Activated CD4-positive, alpha-beta T cell treated with anti-CD3 and anti-CD28 coated beads, Interleukin-2, amount 10 ng/mL, durations not matched to agents 24 days and 14 days (primary cell): ENCODE measurements around the gene JCHAIN. TPM values are rescaled to one million over a fixed set of nuclear protein-coding genes. Genes with fewer than 3 reads are reported as not detected.
"Not testable (repeated sequence)": the region's sequence is repeated elsewhere in the genome, so short reads cannot be mapped to it uniquely, and the experiment has no call there.

Source experiments
- DNase-seq: peaks from one replicate; pipeline ENCODE4 v3.0.0; 2022
- H3K27ac Mint-ChIP-seq: one replicate; pipeline ENCODE4 v1.8.0; 2022; ENCODE audit warnings: mild to moderate bottlenecking, mixed read lengths
- H3K27me3 Mint-ChIP-seq: one replicate; pipeline ENCODE4 v1.8.0; 2022; ENCODE audit warnings: mixed read lengths
- H3K36me3 Mint-ChIP-seq: one replicate; pipeline ENCODE4 v1.8.0; 2022; ENCODE audit warnings: low read depth, mild to moderate bottlenecking, mixed read lengths
- H3K4me1 Mint-ChIP-seq: one replicate; pipeline ENCODE4 v1.8.0; 2021; ENCODE audit warnings: mixed read lengths
- H3K4me3 Mint-ChIP-seq: one replicate; pipeline ENCODE4 v1.8.0; 2022; ENCODE audit warnings: mild to moderate bottlenecking, moderate library complexity, mixed read lengths
- H3K9me3 Mint-ChIP-seq: one replicate; pipeline ENCODE4 v1.8.0; 2021; ENCODE audit warnings: mixed read lengths
- intact Hi-C: fragments of 100-400 bp; cut with micrococcal nuclease; formaldehyde crosslinking; loops from one replicate; pipeline ENCODE4 v1.15.1; 2023
- total RNA-seq: library from RNA; stranded (reverse); gene quantifications from 2 replicates; pipeline ENCODE4 v1.2.3, GENCODE V29; 2022

JCHAIN gene
- total RNA-seq, 1 donor from 2014 or later: not detected

- H3K27me3 Mint-ChIP-seq: no peaks in the 10 kb centered on the region
- H3K4me1 Mint-ChIP-seq: peaks cover 24% of the 10 kb centered on the region
- H3K4me3 Mint-ChIP-seq: peak overlapping the region; percentile 87
- no peaks in the 10 kb centered on the region for H3K36me3 Mint-ChIP-seq
- H3K9me3 Mint-ChIP-seq: no peaks in the 10 kb centered on the region
- H3K27ac Mint-ChIP-seq: peak overlapping the region; percentile 91
- intact Hi-C loops: loop anchor here (10.0 kb wide), 1 partner anchor 220 kb away; no protein-coding TSS in a partner anchor
- peak; percentile 84 for DNase-seq
These were observed 38.1 kb upstream of the JCHAIN start for GRCh38 chr4:70704215-70704930.

- no peak for DNase-seq
- peak overlapping the region; percentile 87 for H3K4me3 Mint-ChIP-seq
- H3K36me3 Mint-ChIP-seq: no peaks in the 10 kb centered on the region
These were observed 37.4 kb upstream of the JCHAIN start for GRCh38 chr4:70703619-70704214.

GRCh38 chr4:70702592-70702991 is 36.3 kb upstream of the JCHAIN start:
- not testable (repeated sequence) for H3K9me3 Mint-ChIP-seq, H3K27ac Mint-ChIP-seq, H3K27me3 Mint-ChIP-seq, H3K4me3 Mint-ChIP-seq, DNase-seq, H3K36me3 Mint-ChIP-seq
- peaks cover 24% of the 10 kb centered on the region for H3K4me1 Mint-ChIP-seq
- intact Hi-C loops: loop anchor here (10.0 kb wide), 1 partner anchor 222 kb away; no protein-coding TSS in a partner anchor

More at GRCh38 chr4:70703619-70704214, 37.4 kb upstream of the JCHAIN start:
- intact Hi-C loops: loop anchor here (10.0 kb wide), 1 partner anchor 221 kb away; no protein-coding TSS in a partner anchor
- no peaks in the 10 kb centered on the region for H3K27me3 Mint-ChIP-seq
- H3K27ac Mint-ChIP-seq: peak overlapping the region; percentile 91
- H3K9me3 Mint-ChIP-seq: no peaks in the 10 kb centered on the region
- H3K4me1 Mint-ChIP-seq: peaks cover 24% of the 10 kb centered on the region

- no peak overlapping the region for H3K4me3 Mint-ChIP-seq
- intact Hi-C loops: loop anchor here (10.0 kb wide), 1 partner anchor 224 kb away; no protein-coding TSS in a partner anchor
These were observed 35.0 kb upstream of the JCHAIN start for GRCh38 chr4:70701271-70701670.

GRCh38 chr4:70700712-70701111 is 34.4 kb upstream of the JCHAIN start:
- no peaks in the 10 kb centered on the region for H3K27me3 Mint-ChIP-seq
- H3K36me3 Mint-ChIP-seq: no peaks in the 10 kb centered on the region
- intact Hi-C loops: loop anchor here (10.0 kb wide), 1 partner anchor 224 kb away; no protein-coding TSS in a partner anchor
- peaks cover 14% of the 10 kb centered on the region for H3K4me1 Mint-ChIP-seq
- no peak overlapping the region for H3K4me3 Mint-ChIP-seq
- no peak for DNase-seq
- no peaks in the 10 kb centered on the region for H3K9me3 Mint-ChIP-seq
- H3K27ac Mint-ChIP-seq: no peak overlapping the region

More at GRCh38 chr4:70701271-70701670, 35.0 kb upstream of the JCHAIN start:
- no peaks in the 10 kb centered on the region for H3K9me3 Mint-ChIP-seq
- H3K27ac Mint-ChIP-seq: no peak overlapping the region
- no peaks in the 10 kb centered on the region for H3K27me3 Mint-ChIP-seq
- no peaks in the 10 kb centered on the region for H3K36me3 Mint-ChIP-seq
- DNase-seq: no peak
- peaks cover 19% of the 10 kb centered on the region for H3K4me1 Mint-ChIP-seq

- H3K36me3 Mint-ChIP-seq, intact Hi-C loops, H3K4me1 Mint-ChIP-seq, DNase-seq, H3K9me3 Mint-ChIP-seq, H3K27ac Mint-ChIP-seq, H3K27me3 Mint-ChIP-seq, H3K4me3 Mint-ChIP-seq: not testable (repeated sequence)
These were observed 32.1 kb upstream of the JCHAIN start for GRCh38 chr4:70698435-70698834.

GRCh38 chr4:70694633-70695032 is 28.3 kb upstream of the JCHAIN start:
- H3K4me1 Mint-ChIP-seq: peaks cover 19% of the 10 kb centered on the region
- H3K27ac Mint-ChIP-seq, H3K4me3 Mint-ChIP-seq: not testable (repeated sequence)

GRCh38 chr4:70691661-70692060 is 25.4 kb upstream of the JCHAIN start:
- no peak for DNase-seq
- no peaks in the 10 kb centered on the region for H3K27me3 Mint-ChIP-seq
- peak overlapping the region; percentile 55 for H3K4me3 Mint-ChIP-seq
- H3K9me3 Mint-ChIP-seq: no peaks in the 10 kb centered on the region
- intact Hi-C loops: no loop called here
- H3K4me1 Mint-ChIP-seq: peaks cover 28% of the 10 kb centered on the region
- no peak overlapping the region for H3K27ac Mint-ChIP-seq
- H3K36me3 Mint-ChIP-seq: peaks cover 33% of the 10 kb centered on the region

More at GRCh38 chr4:70694633-70695032, 28.3 kb upstream of the JCHAIN start:
- H3K9me3 Mint-ChIP-seq, H3K27me3 Mint-ChIP-seq, DNase-seq, intact Hi-C loops: not testable (repeated sequence)
- peaks cover 20% of the 10 kb centered on the region for H3K36me3 Mint-ChIP-seq

- Mint-ChIP-seq H3K36me3 (peaks cover 33% of the 10 kb centered on the region), H3K27ac (peak overlapping the region; percentile 96), H3K9me3 (no peaks in the 10 kb centered on the region), H3K4me3 (peak overlapping the region; percentile 99), H3K4me1 (peaks cover 28% of the 10 kb centered on the region), H3K27me3 (peaks cover 1% of the 10 kb centered on the region)
- peak; percentile 73 for DNase-seq
- intact Hi-C loops: loop anchor here (1.0 to 10.0 kb wide), 11 partner anchors 16 to 496 kb away; partner anchors contain the start of genes DCK, GRSF1 and MOB1B
These were observed 22.5 kb upstream of the JCHAIN start for GRCh38 chr4:70688795-70689231.

- H3K9me3 Mint-ChIP-seq: no peaks in the 10 kb centered on the region
These were observed 21.8 kb upstream of the JCHAIN start, which contains the start of gene UTP3 for GRCh38 chr4:70687821-70688794. Gene UTP3 (plus strand): TSS chr4:70688532. CDS start chr4:70688678, 146 bp downstream.

GRCh38 chr4:70687392-70687791 is 21.1 kb upstream of the JCHAIN start:
- H3K4me3 Mint-ChIP-seq: peak overlapping the region; percentile 99
- H3K9me3 Mint-ChIP-seq: no peaks in the 10 kb centered on the region
- H3K4me1 Mint-ChIP-seq: peaks cover 28% of the 10 kb centered on the region
- H3K27ac Mint-ChIP-seq: peak overlapping the region; percentile 96
- peaks cover 31% of the 10 kb centered on the region for H3K36me3 Mint-ChIP-seq
- H3K27me3 Mint-ChIP-seq: peaks cover 1% of the 10 kb centered on the region
- DNase-seq: peak; percentile 66
- intact Hi-C loops: loop anchor here (5.0 to 10.0 kb wide), 2 partner anchors 35 to 497 kb away; no protein-coding TSS in a partner anchor

More at GRCh38 chr4:70687821-70688794, 21.8 kb upstream of the JCHAIN start, which contains the start of gene UTP3:
- peaks cover 1% of the 10 kb centered on the region for H3K27me3 Mint-ChIP-seq
- peak within 1 kb of the TSS; percentile 96 for H3K27ac Mint-ChIP-seq
- intact Hi-C loops: loop anchor here (1.0 to 10.0 kb wide), 11 partner anchors 17 to 497 kb away; partner anchors contain the start of genes DCK, GRSF1 and MOB1B
- peak; percentile 97 for DNase-seq
- H3K36me3 Mint-ChIP-seq: peaks cover 31% of the 10 kb centered on the region
- peaks cover 28% of the 10 kb centered on the region for H3K4me1 Mint-ChIP-seq
- peak within 1 kb of the TSS; percentile 99 for H3K4me3 Mint-ChIP-seq

GRCh38 chr4:70682142-70682541 is 15.8 kb upstream of the JCHAIN start:
- H3K27me3 Mint-ChIP-seq, H3K27ac Mint-ChIP-seq, H3K4me3 Mint-ChIP-seq, H3K9me3 Mint-ChIP-seq, H3K36me3 Mint-ChIP-seq, DNase-seq: not testable (repeated sequence)
- peaks cover 13% of the 10 kb centered on the region for H3K4me1 Mint-ChIP-seq
- intact Hi-C loops: loop anchor here (10.0 kb wide), 1 partner anchor 503 kb away; no protein-coding TSS in a partner anchor

- no peaks in the 10 kb centered on the region for H3K36me3 Mint-ChIP-seq
- H3K4me1 Mint-ChIP-seq: peaks cover 17% of the 10 kb centered on the region
- no peak overlapping the region for H3K4me3 Mint-ChIP-seq
- intact Hi-C loops: loop anchor here (10.0 kb wide), 1 partner anchor 503 kb away; no protein-coding TSS in a partner anchor
- no peak overlapping the region for H3K27ac Mint-ChIP-seq
- no peak for DNase-seq
- no peaks in the 10 kb centered on the region for H3K9me3 Mint-ChIP-seq
- H3K27me3 Mint-ChIP-seq: peaks cover 1% of the 10 kb centered on the region
These were observed 15.4 kb upstream of the JCHAIN start for GRCh38 chr4:70681704-70682103.
